HepG2 (cell line): ENCODE data around the gene HPCAL1. TPM values are rescaled to one million over a fixed set of nuclear protein-coding genes. Genes with fewer than 3 reads are reported as not detected.

Experiments
- ARID4A ChIP-seq: sonication (generic); formaldehyde crosslinking; IDR thresholded peaks from 2 replicates; pipeline ENCODE4 v1.5.0; 2020; ENCODE audit warnings: mild to moderate bottlenecking, missing genetic modification reagents, borderline replicate concordance
- CC2D1A ChIP-seq: sonication (generic); formaldehyde crosslinking; IDR thresholded peaks from 2 replicates; pipeline ENCODE4 v1.8.1; 2023; ENCODE audit warnings: mild to moderate bottlenecking, missing genetic modification reagents
- CENPT ChIP-seq: sonication (generic); formaldehyde crosslinking; IDR thresholded peaks from 2 replicates; pipeline ENCODE4 v1.8.0; 2022; ENCODE audit warnings: low read depth, mild to moderate bottlenecking, moderate library complexity, missing genetic modification reagents
- GTF3A ChIP-seq: sonication (generic); formaldehyde crosslinking; conservative IDR thresholded peaks from 2 replicates; pipeline ENCODE4 v1.4.0; 2020; ENCODE audit warnings: mild to moderate bottlenecking, missing genetic modification reagents
- HES4 ChIP-seq: sonication (generic); formaldehyde crosslinking; IDR thresholded peaks from 2 replicates; pipeline ENCODE4 v1.9.0; 2021; ENCODE audit warnings: mild to moderate bottlenecking, missing genetic modification reagents, borderline replicate concordance
- HIVEP1 ChIP-seq: sonication (generic); formaldehyde crosslinking; IDR thresholded peaks from 2 replicates; pipeline ENCODE4 v1.4.0; 2020; ENCODE audit warnings: mild to moderate bottlenecking, missing genetic modification reagents
- IKZF1 ChIP-seq: fragments of 450-650 bp; IDR thresholded peaks from 2 replicates; pipeline ENCODE4 v1.7.1; 2016
- KDM1A ChIP-seq: IDR thresholded peaks from 2 replicates; pipeline ENCODE4 v1.6.1; 2016; ENCODE audit warnings: missing compliant biosample characterization
- KDM6A ChIP-seq: IDR thresholded peaks from 2 replicates; pipeline ENCODE4 v1.6.1; 2016; ENCODE audit warnings: low read depth
- PHF20 ChIP-seq: sonication (generic); formaldehyde crosslinking; IDR thresholded peaks from 2 replicates; pipeline ENCODE4 v1.5.0; 2020; ENCODE audit warnings: mild to moderate bottlenecking, missing genetic modification reagents
- PTBP1 ChIP-seq: fragments of 200-400 bp; formaldehyde crosslinking; IDR thresholded peaks from 2 replicates; pipeline ENCODE4 v1.6.1; 2018; ENCODE audit warnings: low read length, low read depth; ENCODE audit not compliant: poor library complexity, severe bottlenecking
- RAD21 ChIP-seq: fragments of 450-650 bp; formaldehyde crosslinking; IDR thresholded peaks from 2 replicates; pipeline ENCODE4 v1.5.0; 2020; ENCODE audit warnings: mild to moderate bottlenecking
- SOX6 ChIP-seq, 2 experiments: fragments of 450-650 bp in 1 of 2; sonication (generic) in 1 of 2; formaldehyde crosslinking in 1 of 2; IDR thresholded peaks; 2 replicates each; pipeline versions ENCODE4 v1.4.0 to v1.6.1; 2017 to 2020; ENCODE audit warnings: antibody characterized with exemption in 1 of 2, mild to moderate bottlenecking in 1 of 2, missing genetic modification reagents in 1 of 2
- ZNF264 ChIP-seq: sonication (generic); formaldehyde crosslinking; IDR thresholded peaks from 2 replicates; pipeline ENCODE4 v1.4.0; 2020; ENCODE audit warnings: missing genetic modification reagents
- ZNF296 ChIP-seq: sonication (generic); formaldehyde crosslinking; conservative IDR thresholded peaks from 2 replicates; pipeline ENCODE4 v1.5.0; 2020; ENCODE audit warnings: mild to moderate bottlenecking, missing genetic modification reagents
- ZNF768 ChIP-seq: sonication (generic); formaldehyde crosslinking; IDR thresholded peaks from 2 replicates; pipeline ENCODE4 v1.4.0; 2020; ENCODE audit warnings: missing genetic modification reagents
- polyA plus RNA-seq, 8 experiments: library from polyadenylated mRNA; depleted of rRNA in 3 of 8; stranded (reverse) in 7 of 8; unstranded in 1 of 8; fragments of >200 nt; fragmentation: Illumina TruSeq in 4 of 8; extraction: Trizol in 4 of 8; gene quantifications; 2 replicates each; pipeline versions ENCODE4 v1.2.1 to v1.2.3, GENCODE V29; 2011 to 2016; ENCODE audit warnings: low read depth in 4 of 8, missing spikeins in 1 of 8, mixed read lengths in 1 of 8; ENCODE audit not compliant: insufficient read depth in 1 of 8
- total RNA-seq, 5 experiments: library from RNA; depleted of rRNA; stranded (reverse); fragments of >200 nt; fragmentation: Illumina TruSeq; extraction: Trizol; gene quantifications; 2 replicates each; pipeline ENCODE4 v1.2.3, GENCODE V29; 2016; ENCODE audit warnings: low read depth in 1 of 5
- TF ChIP-seq, protein P1 (sequence below): sonication (generic); formaldehyde crosslinking; IDR thresholded peaks from 2 replicates; pipeline ENCODE4 v1.4.0; 2020; ENCODE audit warnings: missing genetic modification reagents
- TF ChIP-seq, protein P2 (sequence below): sonication (generic); formaldehyde crosslinking; IDR thresholded peaks from 2 replicates; pipeline ENCODE4 v1.4.0; 2020; ENCODE audit warnings: mild to moderate bottlenecking, missing genetic modification reagents, borderline replicate concordance
- TF ChIP-seq, protein P3 (sequence below): fragments of 450-650 bp; IDR thresholded peaks from 2 replicates; pipeline ENCODE4 v1.6.1; 2017

The HPCAL1 gene
- total and polyA plus RNA-seq, 2 of the 13 experiments (the other 11 are each of a cell fraction or from before 2014, with no cell fraction given): 29.5 to 29.9 TPM

DNA sequence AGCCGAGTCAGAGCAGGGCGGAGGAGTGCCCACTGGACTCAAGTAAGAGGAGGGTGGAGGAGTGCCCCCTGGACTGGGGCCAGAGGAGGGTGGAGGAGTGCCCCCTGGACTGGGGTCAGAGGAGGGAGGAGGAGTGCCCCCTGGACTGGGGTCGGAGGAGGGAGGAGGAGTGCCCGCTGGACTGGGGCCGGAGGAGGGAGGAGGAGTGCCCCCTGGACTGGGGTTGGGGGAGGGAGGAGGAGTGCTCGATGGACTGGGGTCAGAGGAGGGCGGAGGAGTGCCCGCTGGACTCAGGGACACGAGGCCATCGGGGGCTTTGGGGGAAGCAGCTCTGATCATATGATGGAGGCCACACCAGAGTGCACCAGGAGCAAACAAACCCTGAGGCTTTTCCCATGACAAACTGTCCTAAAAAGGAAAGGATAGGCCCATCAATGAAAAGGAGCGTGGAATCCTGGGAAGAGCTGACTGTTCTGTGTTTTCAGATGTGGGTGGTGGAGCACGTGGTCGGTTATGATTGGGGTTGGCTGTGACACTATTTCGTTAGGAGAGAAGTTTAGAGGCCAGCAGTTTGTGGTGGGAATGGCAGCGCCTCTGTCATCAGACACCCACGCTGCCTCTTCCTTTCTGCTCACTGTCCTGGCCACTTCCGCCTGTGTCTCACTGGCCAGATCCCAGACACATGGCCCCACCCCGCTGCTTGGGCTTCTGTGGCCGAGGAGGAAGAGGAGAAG is 24.5 kb upstream of the HPCAL1 start (continued):
- TF ChIP-seq SOX6 (IDR thresholded peaks at IDR 0.05): no peak
- peak; percentile 50 for TF ChIP-seq SOX6 (CRISPR knock-in tag; IDR thresholded peaks at IDR 0.05)
- peak; percentile 27; the same call in 1 of the 2 replicates for TF ChIP-seq HIVEP1 (CRISPR knock-in tag)
- 0 out of 2 replicates have a peak, but pooled peaks have one; percentile 35 for TF ChIP-seq KDM1A (CRISPR knock-in tag)
- TF ChIP-seq, protein P1, sequence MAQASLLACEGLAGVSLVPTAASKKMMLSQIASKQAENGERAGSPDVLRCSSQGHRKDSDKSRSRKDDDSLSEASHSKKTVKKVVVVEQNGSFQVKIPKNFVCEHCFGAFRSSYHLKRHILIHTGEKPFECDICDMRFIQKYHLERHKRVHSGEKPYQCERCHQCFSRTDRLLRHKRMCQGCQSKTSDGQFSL (CRISPR knock-in tag): no peak
- no peak for TF ChIP-seq GTF3A (CRISPR knock-in tag)
- TF ChIP-seq CC2D1A: 0 out of 2 replicates have a peak, but pooled peaks have one; percentile 52
- TF ChIP-seq, protein P2, sequence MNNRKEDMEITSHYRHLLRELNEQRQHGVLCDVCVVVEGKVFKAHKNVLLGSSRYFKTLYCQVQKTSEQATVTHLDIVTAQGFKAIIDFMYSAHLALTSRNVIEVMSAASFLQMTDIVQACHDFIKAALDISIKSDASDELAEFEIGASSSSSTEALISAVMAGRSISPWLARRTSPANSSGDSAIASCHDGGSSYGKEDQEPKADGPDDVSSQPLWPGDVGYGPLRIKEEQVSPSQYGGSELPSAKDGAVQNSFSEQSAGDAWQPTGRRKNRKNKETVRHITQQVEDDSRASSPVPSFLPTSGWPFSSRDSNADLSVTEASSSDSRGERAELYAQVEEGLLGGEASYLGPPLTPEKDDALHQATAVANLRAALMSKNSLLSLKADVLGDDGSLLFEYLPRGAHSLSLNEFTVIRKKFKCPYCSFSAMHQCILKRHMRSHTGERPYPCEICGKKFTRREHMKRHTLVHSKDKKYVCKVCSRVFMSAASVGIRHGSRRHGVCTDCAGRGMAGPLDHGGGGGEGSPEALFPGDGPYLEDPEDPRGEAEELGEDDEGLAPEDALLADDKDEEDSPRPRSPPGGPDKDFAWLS (CRISPR knock-in tag): peak; percentile 99; the same call in 1 of the 2 replicates
- TF ChIP-seq ZNF264 (CRISPR knock-in tag): 0 out of 2 replicates have a peak, but pooled peaks have one; percentile 45
- TF ChIP-seq PTBP1: peak; percentile 20
- TF ChIP-seq ARID4A: peak; percentile 87
- no peak for TF ChIP-seq RAD21 (CRISPR knock-in tag)
- peak; percentile 16; the same call in 1 of the 2 replicates for TF ChIP-seq KDM6A
- peak; percentile 88; the same call in 1 of the 2 replicates for TF ChIP-seq ZNF296 (CRISPR knock-in tag)
- TF ChIP-seq, protein P3, sequence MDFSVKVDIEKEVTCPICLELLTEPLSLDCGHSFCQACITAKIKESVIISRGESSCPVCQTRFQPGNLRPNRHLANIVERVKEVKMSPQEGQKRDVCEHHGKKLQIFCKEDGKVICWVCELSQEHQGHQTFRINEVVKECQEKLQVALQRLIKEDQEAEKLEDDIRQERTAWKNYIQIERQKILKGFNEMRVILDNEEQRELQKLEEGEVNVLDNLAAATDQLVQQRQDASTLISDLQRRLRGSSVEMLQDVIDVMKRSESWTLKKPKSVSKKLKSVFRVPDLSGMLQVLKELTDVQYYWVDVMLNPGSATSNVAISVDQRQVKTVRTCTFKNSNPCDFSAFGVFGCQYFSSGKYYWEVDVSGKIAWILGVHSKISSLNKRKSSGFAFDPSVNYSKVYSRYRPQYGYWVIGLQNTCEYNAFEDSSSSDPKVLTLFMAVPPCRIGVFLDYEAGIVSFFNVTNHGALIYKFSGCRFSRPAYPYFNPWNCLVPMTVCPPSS: no peak
- TF ChIP-seq CENPT (CRISPR knock-in tag): no peak
- TF ChIP-seq PHF20 (CRISPR knock-in tag): peak; percentile 57; the same call in 1 of the 2 replicates
- peak; percentile 90; the same call in 1 of the 2 replicates for TF ChIP-seq HES4 (CRISPR knock-in tag)
- TF ChIP-seq ZNF768 (CRISPR knock-in tag): no peak
- no peak for TF ChIP-seq IKZF1
